Ectodermal cell (in vitro differentiated cells): ENCODE data around the gene PRPF8.
A peak's percentile ranks its signal among the peaks of the same experiment; 100 is the strongest.

ENCODE experiments used
- H3K27ac ChIP-seq: 2 replicates; pipeline ENCODE4 v1.7.0; 2013; ENCODE audit warnings: mild to moderate bottlenecking, low read depth, low read length; ENCODE audit not compliant: insufficient read depth, poor library complexity, severe bottlenecking
- H3K27me3 ChIP-seq: 2 replicates; pipeline ENCODE4 v1.7.0; 2013; ENCODE audit warnings: mild to moderate bottlenecking, low read length; ENCODE audit not compliant: insufficient read depth, control insufficient read depth, poor library complexity, severe bottlenecking
- H3K36me3 ChIP-seq: one replicate; pipeline ENCODE4 v1.7.0; 2013; ENCODE audit warnings: low read length; ENCODE audit not compliant: control insufficient read depth, insufficient read depth
- H3K4me1 ChIP-seq: one replicate; pipeline ENCODE4 v1.7.0; 2013; ENCODE audit warnings: low read length; ENCODE audit not compliant: control insufficient read depth, insufficient read depth
- H3K4me3 ChIP-seq: 2 replicates; pipeline ENCODE4 v1.7.0; 2013; ENCODE audit warnings: low read depth, low read length, control low read depth; ENCODE audit not compliant: insufficient read depth
- H3K9me3 ChIP-seq: 2 replicates; pipeline ENCODE4 v1.7.0; 2013; ENCODE audit warnings: mild to moderate bottlenecking, low read length, moderate library complexity; ENCODE audit not compliant: control insufficient read depth
- WGBS, 2 experiments: methylation state at CpG; one replicate each; pipeline ENCODE4 v1.1.7; 2013; ENCODE audit warnings: missing lambda C conversion rate in 2 of 2; 5-methylcytosine and 5-hydroxymethylcytosine counted together

PRPF8 gene

DNA sequence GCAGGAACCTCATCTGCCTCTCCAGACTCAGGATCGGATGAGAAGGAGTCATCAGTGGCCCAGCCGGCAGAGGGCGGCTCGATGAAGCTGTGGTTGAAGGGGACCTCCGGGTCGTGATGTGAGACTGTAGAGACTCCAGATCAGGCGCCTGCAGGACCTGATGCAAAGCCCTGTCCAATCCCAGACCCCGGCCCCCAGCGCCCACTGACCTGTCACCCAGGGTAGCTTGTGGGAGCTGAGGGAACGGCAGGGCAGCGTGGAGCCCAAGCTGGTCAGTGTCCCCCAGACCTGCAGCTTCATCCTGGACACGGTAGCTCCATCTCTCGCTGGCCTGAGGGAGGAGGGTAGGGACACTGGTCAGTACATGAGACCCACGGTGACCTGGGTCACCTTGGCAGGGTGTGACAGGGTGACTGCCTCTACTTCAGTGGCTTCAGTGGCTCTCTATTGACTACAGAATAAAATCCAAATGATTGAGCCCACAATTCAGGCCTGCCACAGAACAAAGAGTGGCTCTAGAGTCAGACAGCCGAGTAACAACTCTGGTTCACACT lies 47.9 kb downstream of the PRPF8 start:
- H3K27me3 ChIP-seq = no peaks in the 10 kb centered on the region
- WGBS, 2 experiments = 84 to 85% methylated on average over 15 of the region's 15 CpGs

DNA sequence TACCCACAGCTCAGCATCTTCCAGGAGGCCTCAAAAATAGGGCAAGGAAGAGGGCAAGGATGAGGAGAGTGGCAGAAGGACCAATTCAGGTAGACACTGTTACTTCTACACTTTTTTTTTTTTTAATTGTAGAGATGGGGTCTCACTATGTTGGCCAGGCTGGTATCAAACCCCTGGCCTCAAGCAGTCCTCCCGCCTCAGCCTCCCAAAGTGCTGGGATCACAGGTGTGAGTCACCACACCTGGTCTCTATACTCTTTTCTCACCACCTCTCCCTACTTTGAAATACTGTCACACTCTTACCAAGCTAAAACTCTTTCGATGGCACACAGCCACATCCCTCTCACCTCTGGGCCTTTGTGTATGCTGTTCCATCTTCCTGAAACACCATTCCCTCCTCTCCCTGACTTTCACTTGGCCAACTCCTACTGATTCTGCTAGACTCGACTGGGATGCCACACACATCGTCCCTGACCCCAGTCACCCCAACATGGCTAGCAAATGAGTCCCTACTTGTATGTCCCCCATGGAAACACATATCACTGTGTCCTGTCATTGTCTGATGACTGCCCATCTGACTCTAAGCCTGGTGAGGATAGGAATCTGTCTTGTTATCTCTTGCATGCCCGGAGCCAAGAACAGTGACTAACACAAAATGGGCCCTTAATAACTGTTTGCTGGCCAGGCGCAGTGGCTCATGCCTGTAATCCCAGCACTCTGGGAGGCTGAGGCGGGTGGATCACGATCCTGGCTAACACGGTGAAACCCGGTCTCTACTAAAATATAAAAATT lies 48.8 kb downstream of the PRPF8 start:
- 80 to 85% methylated on average over 10 of the region's 10 CpGs for WGBS, 2 experiments
- no peak overlapping the region for H3K4me3 ChIP-seq

More for the DNA sequence above, 47.9 kb downstream of the PRPF8 start:
- Histone ChIP-seq H3K4me3 (no peak overlapping the region), H3K36me3 (no peaks in the 10 kb centered on the region), H3K4me1 (peaks cover 27% of the 10 kb centered on the region), H3K27ac (no peak overlapping the region), H3K9me3 (no peaks in the 10 kb centered on the region)

DNA sequence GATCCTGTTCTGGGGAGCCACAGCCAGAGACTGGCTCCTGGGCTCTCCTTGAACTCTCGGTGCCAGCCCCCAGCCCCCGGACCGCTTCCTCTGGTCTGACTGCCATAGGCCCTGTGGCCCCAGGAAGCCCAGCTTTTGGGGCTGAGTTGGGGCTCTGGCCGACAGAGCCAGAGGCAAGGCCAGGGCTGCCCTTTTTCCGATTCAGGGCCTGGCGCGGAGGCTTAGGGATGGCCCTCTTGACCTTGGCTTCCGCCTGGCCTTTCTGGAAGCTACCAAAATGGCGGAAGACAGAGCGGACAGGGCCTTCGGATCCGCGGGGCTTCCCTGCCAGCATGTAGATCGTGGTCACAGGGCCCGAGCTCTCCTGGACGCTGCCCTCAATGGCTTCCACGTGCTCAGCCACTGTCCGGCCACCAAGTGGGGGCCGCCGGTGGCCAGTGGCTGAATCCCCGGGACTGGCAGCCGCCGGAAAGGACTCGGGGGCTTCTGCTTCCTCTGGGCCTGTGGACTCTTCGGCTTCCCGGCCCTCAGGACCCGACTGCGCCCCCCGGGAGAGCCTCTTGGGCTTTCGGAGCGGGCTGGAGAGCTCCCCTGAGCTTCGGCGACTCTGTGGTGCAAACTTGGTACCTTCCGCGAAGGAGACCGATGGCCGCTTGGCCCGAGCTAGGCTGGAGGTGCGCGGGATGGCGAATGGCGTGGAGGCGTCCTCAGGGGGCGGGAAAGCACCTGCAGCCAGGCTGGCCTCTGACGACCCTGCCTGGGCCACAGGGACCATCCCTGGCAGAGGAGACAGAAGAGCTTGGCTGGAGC lies 49.6 kb downstream of the PRPF8 start:
- WGBS, 2 experiments = 95 to 96% methylated on average over 45 of the region's 45 CpGs
- Histone ChIP-seq H3K36me3 (no peaks in the 10 kb centered on the region), H3K27ac (no peak overlapping the region), H3K9me3 (no peaks in the 10 kb centered on the region), H3K27me3 (peaks cover 10% of the 10 kb centered on the region), H3K4me1 (peaks cover 21% of the 10 kb centered on the region), H3K4me3 (no peak overlapping the region)

More for the DNA sequence above, 48.8 kb downstream of the PRPF8 start:
- no peaks in the 10 kb centered on the region for H3K9me3 ChIP-seq
- peaks cover 27% of the 10 kb centered on the region for H3K4me1 ChIP-seq
- H3K27me3 ChIP-seq = peaks cover 3% of the 10 kb centered on the region
- H3K27ac ChIP-seq = no peak overlapping the region
- H3K36me3 ChIP-seq = no peaks in the 10 kb centered on the region

DNA sequence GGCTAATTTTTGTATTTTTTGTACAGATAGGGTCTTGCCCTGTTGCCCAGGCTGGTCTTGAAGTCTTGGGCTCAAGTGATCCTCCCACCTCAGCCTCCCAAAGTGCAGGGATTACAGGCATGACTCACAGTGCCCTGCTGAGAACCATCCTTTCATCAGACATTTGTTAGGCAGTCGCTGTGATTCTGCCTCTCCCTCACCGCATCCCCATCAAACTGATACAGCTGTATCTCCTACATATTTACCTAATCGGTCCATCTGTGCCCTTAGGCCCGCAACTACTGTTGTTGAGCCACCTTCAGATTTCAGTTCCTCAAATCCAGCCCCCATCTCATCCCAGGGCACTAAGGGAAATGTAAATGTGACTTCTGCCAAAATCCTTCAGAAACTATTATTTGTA lies 54.0 kb downstream of the PRPF8 start:
- H3K27ac ChIP-seq = no peak overlapping the region
- H3K36me3 ChIP-seq = no peaks in the 10 kb centered on the region
- no peaks in the 10 kb centered on the region for H3K9me3 ChIP-seq
- peaks cover 17% of the 10 kb centered on the region for H3K4me1 ChIP-seq
- H3K4me3 ChIP-seq = no peak overlapping the region
- H3K27me3 ChIP-seq = peaks cover 28% of the 10 kb centered on the region
- WGBS, 2 experiments = 67 to 70% methylated on average over 4 of the region's 4 CpGs

DNA sequence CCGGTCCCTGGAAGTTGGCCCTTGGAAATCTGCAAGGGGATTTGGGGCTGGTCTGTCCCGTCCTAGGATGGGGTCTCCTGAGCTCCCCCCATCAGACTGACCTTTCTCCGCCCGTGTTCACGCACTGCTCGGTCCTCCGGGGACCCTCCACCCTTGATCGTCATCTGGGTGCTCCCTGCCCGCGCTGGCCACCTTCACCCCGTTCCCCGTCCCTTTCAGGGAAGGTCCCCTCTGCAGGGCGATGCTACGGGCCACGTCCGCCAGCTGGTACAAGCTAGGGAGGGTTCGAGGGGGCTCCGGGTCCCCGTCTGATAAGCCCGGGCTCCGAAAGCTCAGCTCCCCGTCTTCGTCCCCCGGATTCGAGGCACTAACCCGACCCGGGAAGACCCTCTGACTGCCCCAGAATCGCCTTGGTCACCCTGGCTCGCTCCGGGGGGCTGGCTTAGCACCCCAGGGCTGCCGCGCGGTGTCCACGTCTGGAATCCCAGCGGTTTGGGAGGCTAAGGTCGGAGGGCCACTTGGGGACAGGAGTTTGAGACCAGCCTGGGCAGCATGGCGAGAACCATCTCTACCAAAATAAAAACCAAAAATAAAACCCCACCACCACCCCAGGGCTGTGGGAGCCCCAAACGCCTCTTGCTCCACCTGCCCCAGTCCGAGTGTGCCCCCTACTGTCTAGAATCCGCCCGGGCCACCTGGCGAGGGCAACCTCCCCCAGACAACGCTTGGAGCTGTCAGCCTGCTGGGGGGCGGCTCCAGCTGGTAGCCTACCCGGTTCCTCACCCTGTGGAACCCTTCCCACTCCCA lies 55.0 kb downstream of the PRPF8 start:
- H3K4me3 ChIP-seq = peak overlapping the region; percentile 81
- peaks cover 28% of the 10 kb centered on the region for H3K27me3 ChIP-seq
- peaks cover 17% of the 10 kb centered on the region for H3K4me1 ChIP-seq
- no peaks in the 10 kb centered on the region for H3K9me3 ChIP-seq
- H3K27ac ChIP-seq = no peak overlapping the region
- 12% methylated on average over 45 of the region's 45 CpGs for WGBS, 2 experiments
- no peaks in the 10 kb centered on the region for H3K36me3 ChIP-seq

DNA sequence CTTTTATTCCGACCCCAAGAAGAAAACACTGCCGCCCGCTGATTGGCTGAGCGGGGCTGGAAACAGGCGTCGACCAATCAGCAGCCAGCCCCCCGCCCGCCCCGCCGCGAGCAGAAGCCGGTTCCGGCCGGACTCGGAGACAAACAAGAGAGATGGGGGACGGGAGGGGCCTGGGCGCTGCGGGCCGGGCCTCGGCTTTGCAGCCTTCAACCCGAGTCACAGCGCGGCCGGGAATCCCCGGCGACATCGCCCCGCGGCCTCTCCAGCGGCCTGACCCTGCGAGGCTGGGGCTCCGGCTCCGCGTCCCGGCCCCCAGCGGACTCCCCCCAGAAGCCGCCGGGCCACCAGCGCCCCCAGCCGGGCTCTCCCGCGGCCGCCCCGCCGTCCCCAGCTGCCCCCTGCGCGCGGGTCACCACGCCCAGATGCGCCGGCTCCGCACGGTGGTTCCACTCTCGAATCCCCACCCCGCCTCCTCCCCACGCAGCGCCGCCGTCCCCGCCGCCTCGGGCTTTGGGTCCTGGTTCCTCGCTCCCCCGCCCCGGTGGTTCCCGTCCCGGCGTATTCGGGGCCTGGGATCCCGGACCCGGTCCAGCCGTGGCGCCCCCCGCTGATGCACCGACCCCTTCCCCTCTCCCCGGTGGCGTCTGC lies 55.7 kb downstream of the PRPF8 start:
- 0% methylated on average over 77 of the region's 77 CpGs for WGBS, 2 experiments
- Histone ChIP-seq H3K4me1 (peaks cover 17% of the 10 kb centered on the region), H3K27ac (peak overlapping the region; percentile 96), H3K9me3 (no peaks in the 10 kb centered on the region), H3K36me3 (no peaks in the 10 kb centered on the region), H3K4me3 (peak overlapping the region; percentile 81), H3K27me3 (peaks cover 28% of the 10 kb centered on the region)

DNA sequence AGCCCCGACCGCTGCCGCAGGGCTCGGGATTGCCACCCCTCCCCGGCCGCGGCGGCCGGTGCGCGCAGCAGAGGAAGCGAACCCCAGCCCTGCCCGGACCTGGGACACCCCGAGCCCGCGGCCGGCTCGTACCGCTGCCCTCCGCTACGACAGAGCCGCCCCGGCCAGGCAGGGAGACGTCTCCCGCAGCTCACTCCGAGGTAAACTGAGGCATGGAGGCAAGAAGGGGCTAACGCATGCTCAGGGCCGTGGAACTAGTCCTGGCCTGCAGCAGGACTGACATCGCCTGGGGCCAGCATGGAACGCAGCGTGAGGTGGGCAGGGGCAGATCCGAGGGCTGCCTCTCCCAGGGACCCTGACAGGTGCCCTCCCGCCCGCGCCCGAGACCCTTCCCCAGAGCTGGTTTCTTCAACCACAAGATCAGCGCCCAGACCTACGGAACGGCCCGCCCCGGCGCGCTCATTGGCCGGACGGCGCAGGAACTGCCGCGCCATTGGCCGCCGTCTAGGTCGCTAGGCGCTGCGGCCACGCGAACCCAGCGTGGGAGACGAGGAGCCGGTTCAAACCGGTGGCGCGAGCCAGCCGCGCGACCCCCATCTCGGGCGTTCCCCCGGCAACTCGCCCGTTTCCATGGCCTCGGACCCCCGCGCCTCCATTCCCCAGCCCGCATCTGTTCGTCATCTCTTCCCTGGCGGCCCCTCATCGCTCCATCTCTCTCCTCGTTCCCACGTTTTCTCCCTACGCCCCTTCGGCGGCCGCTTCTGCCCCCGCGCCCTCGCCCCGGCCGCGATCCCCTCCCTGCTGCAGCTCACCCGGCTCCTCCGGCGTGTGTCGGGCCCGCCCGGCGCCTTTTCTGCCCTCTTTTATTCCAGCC lies 56.4 kb downstream of the PRPF8 start, which contains the start of gene SLC43A2:
TSS of gene SLC43A2 (minus strand) at position 853 of the 874 bp plus-strand sequence. CDS start 960 bp downstream, outside the sequence.
- 0 to 1% methylated on average over 95 of the region's 95 CpGs for WGBS, 2 experiments
- peak within 1 kb of the TSS; percentile 96 for H3K27ac ChIP-seq
- peaks cover 17% of the 10 kb centered on the region for H3K4me1 ChIP-seq
- H3K36me3 ChIP-seq = no peaks in the 10 kb centered on the region
- H3K27me3 ChIP-seq = peaks cover 28% of the 10 kb centered on the region
- peak within 1 kb of the TSS; percentile 81 for H3K4me3 ChIP-seq
- no peaks in the 10 kb centered on the region for H3K9me3 ChIP-seq

DNA sequence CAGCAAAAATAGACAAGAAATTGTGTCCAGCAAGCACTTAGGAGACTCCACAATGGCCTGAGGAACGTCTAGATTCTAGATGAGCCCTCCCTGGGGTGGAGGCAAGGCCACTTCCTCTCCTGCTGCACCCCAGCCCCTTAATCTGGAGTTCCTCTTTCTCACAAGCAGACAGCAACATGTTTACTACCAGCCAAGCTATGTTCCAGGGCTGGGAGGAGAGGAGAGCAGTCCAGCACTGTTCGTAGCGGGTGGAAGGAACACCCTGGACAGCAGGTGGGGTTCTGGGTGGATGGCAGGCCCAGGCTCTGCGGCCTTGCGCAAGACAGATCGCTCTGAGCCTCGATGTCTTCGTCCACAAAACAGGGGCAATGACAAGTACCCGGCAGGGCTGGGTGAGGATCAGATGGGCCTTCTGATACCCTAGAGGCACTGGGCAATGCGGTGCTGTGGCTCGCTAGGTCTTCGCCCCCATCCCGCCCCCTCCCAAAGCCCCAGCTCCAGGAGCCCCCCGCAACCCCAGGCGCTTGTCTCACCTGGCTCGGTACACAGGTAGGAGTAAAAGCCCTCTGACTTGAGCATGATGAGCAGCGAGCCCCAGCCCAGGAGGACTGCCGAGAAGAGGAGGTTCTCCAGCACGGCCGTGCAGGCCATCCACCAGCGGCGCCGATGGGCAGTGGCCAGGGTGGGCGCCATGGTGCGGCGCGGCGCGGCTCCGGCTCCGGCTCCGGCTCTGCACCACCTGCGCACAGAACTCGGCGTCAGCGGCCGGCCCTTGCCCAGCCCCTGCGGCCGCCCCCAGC lies 57.3 kb downstream of the PRPF8 start:
- peaks cover 28% of the 10 kb centered on the region for H3K27me3 ChIP-seq
- peaks cover 17% of the 10 kb centered on the region for H3K4me1 ChIP-seq
- no peaks in the 10 kb centered on the region for H3K9me3 ChIP-seq
- peak overlapping the region; percentile 81 for H3K4me3 ChIP-seq
- WGBS, 2 experiments = 34 to 36% methylated on average over 39 of the region's 39 CpGs
- H3K36me3 ChIP-seq = no peaks in the 10 kb centered on the region
- H3K27ac ChIP-seq = no peak overlapping the region
